LNCAP (cell line): Measurements from ENCODE around the gene RFK.

Experiments used
- TF ChIP-seq, protein P1 (sequence below): fragments of 450-650 bp; IDR thresholded peaks from 2 replicates; pipeline ENCODE4 v1.5.1; 2017; ENCODE audit warnings: mild to moderate bottlenecking

The RFK gene

DNA sequence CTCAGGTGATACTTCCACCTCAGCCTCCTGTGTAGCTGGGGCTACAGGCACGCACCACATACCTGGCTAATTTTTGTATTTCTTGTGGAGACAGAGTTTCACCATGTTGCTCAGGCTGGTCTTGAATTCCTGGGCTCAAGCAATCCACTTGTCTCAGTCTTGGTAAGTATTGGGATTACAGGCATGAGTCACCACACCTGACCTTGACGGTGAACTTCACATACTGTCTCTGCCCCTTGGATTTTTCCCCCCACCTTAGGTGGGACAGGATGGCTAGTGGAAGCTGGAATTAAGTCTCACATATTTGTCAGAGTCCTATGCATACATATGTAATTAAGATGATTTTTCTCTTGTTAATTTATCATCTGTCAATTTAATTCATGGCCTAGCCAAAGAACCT, 20.9 kb upstream of the RFK start:
- TF ChIP-seq, protein P1, sequence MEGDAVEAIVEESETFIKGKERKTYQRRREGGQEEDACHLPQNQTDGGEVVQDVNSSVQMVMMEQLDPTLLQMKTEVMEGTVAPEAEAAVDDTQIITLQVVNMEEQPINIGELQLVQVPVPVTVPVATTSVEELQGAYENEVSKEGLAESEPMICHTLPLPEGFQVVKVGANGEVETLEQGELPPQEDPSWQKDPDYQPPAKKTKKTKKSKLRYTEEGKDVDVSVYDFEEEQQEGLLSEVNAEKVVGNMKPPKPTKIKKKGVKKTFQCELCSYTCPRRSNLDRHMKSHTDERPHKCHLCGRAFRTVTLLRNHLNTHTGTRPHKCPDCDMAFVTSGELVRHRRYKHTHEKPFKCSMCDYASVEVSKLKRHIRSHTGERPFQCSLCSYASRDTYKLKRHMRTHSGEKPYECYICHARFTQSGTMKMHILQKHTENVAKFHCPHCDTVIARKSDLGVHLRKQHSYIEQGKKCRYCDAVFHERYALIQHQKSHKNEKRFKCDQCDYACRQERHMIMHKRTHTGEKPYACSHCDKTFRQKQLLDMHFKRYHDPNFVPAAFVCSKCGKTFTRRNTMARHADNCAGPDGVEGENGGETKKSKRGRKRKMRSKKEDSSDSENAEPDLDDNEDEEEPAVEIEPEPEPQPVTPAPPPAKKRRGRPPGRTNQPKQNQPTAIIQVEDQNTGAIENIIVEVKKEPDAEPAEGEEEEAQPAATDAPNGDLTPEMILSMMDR, result no peak

DNA sequence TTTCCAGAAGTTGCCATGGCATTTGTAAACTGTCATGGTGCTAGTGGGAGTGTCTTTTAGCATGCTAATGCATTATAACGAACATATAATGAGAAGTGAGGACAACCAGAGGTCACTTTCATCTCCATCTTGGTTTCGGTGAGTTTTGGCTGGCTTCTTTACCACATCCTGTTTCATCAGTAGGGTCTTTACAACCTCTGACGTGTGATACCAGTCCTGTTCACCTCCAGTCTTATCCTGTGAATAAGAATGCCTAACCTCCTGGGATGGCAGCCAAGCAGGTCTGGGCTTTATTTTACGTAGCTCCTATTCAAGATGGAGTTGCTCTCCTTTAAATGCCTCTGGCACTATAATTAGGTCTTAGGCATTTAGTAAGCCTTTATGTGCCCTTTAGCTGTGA, 20.4 kb upstream of the RFK start:
- TF ChIP-seq, protein P1, result no peak

- TF ChIP-seq, protein P1, result no peak
Measured at GRCh38 chr9:76413658-76414057, 19.4 kb upstream of the RFK start.

- TF ChIP-seq, protein P1, result no peak
Measured at GRCh38 chr9:76412638-76413037, 18.4 kb upstream of the RFK start.

DNA sequence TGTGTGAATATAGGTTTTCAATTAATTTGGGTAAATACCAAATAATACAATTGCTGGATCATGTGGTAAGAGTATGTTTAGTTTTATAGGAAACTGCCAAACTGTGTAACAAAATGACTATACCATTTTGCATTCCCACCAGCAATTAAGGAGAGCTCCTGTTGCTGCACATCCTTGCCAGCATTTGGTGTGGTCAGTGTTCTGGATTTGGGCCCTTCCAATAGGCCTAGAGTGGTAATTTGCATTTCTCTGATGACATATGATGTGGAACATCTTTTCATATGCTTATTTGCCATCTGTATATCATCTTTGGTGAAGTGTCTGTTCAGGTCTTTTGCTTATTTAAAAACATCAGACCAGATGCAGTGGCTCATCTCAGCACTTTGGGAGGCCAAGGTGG, 11.6 kb upstream of the RFK start:
- TF ChIP-seq, protein P1, result no peak

DNA sequence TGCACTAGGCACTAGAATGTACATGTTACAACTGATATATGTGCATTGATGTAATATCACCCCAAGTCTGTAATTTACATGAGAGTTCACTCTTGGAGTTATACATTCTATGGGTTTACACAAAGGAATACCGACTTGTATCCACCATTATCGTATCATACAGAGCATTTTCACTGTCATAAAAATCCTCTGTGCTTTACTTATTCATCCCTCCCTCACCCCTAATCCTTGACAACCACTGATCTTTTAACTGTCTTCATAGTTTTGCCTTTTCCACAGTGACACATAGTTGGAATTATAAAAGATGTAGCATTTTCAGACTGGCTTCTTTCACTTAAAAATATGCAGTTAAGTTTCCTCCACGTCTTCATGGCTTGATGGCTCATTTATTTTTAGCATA, 11.1 kb upstream of the RFK start:
- TF ChIP-seq, protein P1, result no peak

DNA sequence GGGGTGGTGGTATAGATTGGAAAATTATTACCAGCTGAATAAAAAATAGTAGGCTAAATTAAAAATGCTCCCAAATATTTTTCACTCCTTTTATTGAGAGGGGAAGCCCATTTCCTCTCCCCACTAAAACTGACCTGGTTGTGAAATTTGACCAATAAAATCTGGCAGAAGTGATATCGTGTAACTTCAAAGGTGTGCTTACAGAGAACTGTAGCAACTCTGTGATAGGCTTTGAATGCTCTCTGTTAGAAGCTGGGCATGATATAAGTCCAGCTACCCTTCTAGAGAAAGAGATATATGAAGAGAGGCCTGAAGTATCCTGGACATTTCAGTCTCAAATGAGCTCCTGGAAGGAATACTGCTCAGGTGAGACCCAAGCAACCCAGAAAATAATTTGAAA, 10.2 kb upstream of the RFK start:
- TF ChIP-seq, protein P1, result no peak

GRCh38 chr9:76403352-76403751, 9.1 kb upstream of the RFK start:
- TF ChIP-seq, protein P1, result peak; percentile 73
